NCI-H146 (cell line): ENCODE data around the gene GPR3.
A peak's percentile ranks its signal among the peaks of the same experiment; 100 is the strongest.

Experiments
- DNase-seq: peaks from one replicate; lab custom pipeline; 2025; lab: John Stamatoyannopoulos, UW

Gene GPR3, protein sequence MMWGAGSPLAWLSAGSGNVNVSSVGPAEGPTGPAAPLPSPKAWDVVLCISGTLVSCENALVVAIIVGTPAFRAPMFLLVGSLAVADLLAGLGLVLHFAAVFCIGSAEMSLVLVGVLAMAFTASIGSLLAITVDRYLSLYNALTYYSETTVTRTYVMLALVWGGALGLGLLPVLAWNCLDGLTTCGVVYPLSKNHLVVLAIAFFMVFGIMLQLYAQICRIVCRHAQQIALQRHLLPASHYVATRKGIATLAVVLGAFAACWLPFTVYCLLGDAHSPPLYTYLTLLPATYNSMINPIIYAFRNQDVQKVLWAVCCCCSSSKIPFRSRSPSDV

DNA sequence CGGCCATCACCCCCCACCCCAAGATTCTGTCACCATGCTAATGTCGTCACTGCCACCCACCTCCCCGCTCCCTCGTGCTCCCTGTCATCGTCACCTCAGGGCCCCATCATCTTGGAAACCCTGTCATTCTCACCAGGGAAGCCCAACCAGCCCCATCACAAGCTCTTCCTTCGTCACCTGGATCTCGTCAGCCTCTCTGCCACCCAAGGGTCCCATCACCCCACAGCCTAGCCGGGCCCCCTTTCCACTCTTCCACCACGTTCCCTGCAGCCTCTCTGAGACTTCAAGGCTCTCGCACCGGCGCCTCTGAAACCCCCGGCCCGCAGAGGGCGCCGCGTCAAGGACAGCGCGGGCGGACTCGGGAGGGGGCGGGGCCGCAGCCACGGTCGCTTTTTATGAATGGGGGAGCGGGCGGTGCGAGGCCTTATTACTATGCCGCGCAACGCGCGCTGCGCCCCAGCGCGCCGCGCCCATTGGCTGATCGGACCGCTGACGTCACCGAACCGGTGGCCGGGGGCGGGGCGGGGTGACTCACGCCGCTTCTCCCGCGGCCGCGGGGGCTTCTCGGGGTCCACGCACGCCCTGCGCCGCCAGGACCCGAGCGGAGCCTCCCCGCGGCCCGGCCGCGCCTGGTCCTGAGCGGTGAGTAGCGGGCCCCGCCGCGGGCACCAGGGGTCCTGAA is at the start of gene GPR3:
Gene GPR3 (plus strand): TSS at position 527 of the 682 bp plus-strand sequence. CDS start 1,177 bp downstream, outside the sequence.
- DNase-seq, result peak; percentile 84

DNA sequence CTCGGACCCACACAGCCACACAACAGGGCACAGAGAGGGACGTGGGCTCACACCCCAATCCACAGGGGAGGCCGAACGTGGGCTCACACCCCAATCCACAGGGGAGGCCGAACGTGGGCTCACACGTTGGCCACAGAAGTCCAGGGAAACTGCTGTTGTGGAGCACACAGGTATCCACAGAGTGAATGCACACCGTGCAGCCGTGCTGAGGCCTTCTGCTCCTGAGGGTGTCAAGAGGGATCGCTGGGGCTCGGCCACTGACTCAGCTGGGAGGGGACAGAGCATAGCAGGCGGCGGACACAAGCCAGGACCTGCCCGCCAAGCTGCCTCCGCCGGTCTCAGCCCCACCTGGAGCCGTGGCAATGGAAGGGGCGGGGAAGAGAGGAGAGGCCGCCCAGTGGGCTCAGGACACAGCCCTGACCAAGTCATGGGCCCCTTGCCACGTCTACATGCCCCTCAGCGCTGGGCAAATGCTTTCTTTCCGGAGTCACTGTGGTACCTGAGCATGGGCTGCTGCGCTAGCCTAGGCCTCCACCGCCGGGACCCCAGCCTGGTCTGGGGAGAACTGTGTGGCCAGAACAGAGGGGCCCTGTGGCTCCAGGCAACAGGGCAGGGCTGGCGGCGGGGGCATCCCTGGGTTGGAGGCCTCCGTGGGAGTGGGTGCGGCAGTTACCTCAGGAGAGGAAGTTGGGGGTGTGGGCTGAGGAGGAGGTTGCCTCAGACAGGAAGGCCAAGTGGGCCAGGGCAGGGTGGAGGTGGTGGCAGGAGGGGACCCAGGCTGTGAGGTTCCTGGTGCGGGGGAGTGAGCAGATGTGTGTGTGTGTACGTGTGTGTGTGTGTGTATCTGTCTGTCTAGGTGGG is 49.4 kb upstream of the GPR3 start:
- DNase-seq, result peak; percentile 78

DNA sequence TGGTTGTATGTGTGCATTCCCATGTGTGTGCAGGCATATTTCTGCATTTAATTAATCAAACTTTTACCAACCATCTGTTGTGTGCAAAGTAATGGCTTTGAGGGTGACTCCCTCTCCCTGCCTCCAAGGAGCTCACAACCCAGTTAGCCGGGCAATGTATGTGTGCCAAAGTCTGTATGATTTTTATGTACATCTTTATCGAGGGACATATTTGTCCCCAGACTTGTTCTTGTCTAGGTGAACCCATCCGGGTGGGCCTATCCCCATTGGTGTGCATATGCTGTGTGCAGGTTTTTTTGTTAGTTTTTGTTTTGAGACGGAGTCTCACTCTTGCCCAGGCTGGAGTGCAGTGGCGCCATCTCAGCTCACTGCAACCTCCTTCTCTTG is 48.8 kb upstream of the GPR3 start:
- no peak for DNase-seq

DNA sequence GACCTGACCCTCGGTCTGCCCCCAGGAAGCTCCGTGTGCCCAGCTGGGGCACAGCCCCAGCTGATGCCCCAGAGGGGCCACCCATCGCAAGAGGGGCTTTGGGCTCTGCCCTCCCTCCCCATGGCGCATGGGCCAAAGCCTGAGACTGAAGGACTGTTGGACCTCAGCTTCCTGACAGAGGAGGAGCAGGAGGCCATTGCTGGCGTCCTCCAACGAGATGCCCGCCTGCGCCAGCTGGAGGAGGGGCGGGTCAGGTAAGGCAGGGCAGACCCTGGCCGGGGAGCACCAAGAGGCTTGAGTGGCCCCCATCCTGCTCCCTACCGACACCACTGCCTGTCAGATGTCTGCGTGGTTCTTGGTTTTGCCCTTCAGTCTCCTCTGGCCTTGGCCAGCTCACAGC is 47.1 kb upstream of the GPR3 start:
- DNase-seq, result no peak

DNA sequence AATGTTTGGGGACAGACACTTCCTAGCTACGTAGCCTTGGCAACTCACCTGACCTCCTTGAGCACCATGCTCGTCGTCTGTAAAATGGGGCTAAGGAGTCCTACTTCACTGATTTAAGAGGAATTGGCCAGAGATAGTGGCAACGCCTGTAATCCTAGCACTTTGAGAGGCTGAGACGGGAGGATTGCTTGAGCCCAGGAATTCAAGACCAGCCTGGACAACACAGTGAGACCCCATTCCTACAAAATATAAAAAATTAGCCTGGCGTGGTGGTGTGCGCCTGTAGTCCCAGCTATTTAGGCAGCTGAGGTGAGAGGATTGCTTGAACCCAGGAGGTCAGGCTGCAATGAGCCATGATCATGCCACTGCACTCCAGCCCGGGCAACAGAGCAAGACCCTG is 46.1 kb upstream of the GPR3 start:
- no peak for DNase-seq

DNA sequence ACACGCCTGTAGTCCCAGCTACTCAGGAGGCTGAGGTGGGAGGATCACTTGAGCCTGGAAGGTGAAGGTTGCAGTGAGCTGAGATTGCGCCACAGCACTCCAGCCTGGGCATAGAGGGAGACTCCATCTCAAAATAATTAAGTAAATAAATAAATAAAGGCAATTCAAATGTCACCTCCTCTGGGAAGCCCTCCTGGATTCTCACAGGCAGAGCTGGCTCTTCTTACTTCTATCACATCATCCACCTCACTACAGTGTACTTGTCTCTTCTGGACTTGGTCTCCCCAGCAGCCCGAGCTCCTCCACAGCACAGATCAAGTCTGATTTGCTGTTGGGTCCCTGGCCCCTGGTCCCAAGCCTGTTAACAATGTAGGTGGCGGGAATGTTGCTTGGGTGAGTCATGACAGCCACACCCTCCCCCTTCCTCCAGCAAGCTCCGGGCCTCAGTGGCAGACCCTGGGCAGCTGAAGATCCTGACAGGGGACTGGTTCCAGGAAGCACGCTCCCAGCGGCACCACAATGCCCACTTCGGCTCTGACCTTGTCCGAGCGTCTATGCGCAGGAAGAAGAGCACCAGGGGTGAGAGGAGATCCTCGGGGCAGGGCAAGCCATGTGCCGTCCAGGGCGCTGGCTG is 45.3 kb upstream of the GPR3 start:
- DNase-seq, result no peak

DNA sequence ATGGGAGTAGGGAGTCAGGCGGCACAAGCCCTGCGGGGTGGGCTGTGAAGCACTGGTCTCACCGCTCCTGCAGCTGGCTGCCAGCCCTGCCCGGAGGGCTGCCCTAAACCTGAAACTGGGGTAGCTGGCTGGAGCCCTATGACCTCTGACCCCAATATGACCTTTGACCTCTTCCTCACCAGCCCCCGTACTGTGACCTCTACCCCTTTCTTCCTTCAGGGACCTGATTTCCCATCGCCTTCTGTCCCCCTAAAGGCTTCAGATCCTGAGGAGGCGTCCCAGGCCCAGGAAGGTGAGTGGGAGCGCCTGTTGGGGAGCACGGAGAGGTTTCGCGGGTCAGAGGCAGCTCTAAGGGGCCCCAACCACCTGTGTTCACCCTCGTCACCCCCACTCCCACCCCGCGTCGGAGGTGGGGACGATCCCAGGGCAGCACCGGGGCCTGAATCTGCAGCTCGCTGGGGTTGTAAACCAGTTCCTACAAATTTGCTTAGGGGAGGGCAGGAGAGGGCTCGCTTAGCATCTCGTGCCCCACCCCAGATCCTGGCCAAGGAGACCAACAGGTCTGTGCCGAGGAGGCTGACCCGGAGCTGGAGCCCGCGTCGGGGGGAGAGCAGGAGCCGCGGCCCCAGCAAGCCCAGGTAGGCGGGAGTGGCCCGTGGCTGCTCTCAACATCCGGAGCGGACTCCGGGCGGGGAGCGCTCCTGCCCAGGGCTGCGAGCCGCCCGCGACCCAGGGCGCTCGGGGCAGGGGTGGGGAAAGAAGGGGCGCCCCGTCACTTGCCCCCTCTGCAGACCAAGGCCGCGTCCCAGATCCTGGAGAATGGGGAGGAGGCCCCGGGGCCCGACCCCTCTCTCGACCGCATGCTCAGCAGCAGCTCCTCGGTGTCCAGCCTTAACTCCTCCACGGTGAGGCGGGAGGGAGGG is 43.3 kb upstream of the GPR3 start:
- peak; percentile 75 for DNase-seq

DNA sequence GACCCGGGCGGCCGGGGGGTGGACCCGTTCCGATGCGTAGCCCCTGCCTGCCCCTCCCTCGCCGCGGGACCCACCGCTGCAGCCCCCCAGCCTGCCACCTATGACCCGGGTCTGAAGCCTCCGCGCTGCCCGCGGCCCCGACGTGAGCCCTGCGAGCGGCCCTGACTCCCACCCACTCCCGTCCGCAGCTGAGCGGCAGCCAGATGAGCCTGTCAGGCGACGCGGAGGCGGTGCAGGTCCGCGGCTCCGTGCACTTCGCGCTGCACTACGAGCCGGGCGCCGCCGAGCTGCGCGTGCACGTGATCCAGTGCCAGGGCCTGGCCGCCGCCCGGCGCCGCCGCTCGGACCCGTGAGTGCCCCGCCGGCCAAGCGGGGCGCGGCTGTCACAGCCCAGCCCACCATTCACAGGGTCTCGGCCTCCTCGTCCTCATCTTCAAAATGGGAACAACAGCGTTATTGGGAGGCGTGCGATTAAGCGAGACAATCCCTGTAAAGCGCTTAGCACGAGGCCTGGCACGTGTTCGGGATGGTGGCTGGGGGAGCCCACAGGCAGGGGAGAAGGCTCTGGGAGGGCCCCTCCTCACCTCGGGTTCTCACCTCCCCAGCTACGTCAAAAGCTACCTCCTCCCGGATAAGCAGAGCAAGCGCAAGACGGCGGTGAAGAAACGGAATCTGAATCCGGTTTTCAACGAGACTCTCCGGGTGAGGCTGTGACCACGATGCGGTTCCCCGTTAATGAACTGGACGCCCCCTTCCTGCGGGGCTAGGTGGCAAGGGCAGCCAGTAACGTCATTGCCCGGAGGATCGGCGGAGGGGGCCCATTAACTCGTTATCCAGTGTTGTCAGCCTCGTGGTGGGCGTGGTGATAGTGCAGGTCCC is 42.4 kb upstream of the GPR3 start:
- DNase-seq, result peak; percentile 64

DNA sequence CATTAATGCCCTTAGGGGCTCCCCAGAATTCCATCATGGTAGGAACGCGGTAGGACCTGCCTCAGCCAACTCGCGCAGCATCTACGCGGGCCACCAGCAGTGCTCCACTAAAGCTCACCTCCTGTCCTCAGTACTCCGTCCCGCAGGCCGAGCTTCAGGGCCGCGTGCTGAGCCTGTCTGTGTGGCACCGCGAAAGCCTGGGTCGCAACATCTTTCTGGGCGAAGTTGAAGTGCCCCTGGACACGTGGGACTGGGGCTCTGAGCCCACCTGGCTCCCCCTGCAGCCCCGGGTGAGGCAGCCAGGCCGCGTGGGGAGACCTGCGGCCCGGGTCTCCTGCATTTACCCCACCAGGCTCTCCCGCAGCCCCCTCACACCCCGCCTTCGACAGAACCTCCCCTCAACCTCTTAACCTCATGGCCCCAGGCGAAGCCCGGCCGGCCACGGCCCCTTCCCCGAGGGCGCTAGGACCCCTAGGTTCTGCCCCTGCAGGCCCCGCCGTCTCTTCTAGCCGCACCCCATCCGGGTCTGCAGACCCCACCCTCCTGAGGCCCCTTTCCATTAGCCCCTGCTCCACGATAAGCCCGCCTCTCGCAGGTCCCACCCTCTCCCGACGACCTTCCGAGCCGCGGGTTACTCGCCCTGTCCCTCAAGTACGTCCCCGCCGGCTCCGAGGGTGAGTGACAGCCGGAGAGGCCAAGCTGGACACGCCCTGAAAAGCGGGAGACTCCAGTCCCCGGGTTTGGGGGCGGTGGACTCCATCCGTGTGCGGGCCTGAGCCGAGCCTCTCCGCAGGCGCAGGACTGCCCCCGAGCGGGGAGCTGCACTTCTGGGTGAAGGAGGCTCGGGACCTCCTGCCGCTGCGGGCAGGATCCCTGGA is 41.5 kb upstream of the GPR3 start:
- DNase-seq, result no peak

DNA sequence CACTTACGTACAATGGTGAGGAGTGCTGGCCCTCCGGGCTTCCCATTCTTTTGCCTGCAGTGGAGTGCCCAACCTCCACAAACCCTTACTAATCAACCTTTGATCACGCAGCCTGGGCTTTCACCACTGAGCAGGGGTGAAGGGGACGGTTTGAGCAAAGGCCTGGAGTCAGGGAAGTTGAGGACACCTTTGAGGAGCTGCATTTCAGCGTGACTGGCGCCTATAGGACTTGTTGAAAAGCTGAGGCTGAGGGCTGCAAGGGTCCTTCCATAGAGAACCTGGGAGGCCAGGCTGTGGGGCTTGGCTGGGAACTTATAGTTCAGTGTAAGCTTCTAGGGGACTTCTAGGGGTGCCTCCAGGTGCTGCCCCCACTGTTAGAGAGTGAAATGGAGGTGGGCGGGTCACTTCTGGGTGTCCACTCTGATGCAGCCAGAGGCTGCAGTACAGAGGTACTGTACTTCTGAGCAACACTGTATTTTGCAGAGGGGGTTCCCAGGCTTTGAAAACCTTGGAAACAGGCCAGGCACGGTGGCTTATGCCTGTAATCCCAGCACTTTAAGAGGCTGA is 40.8 kb upstream of the GPR3 start:
- DNase-seq, result no peak

DNA sequence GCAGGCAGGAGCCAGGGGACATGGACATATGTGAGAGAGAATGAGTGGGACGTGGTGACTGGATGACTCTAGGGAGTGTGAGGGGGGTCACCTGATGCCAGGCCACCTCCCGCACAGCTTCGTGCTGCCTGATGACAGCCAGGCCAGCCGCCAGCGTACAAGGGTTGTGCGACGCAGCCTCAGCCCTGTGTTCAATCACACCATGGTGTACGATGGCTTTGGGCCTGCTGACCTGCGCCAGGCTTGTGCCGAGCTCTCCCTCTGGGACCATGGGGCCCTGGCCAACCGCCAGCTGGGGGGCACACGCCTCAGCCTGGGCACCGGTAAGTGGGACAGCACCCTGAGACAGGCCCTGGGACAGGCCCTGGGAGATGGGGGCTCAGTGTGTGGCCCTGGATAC is 39.3 kb upstream of the GPR3 start:
- DNase-seq, result no peak

DNA sequence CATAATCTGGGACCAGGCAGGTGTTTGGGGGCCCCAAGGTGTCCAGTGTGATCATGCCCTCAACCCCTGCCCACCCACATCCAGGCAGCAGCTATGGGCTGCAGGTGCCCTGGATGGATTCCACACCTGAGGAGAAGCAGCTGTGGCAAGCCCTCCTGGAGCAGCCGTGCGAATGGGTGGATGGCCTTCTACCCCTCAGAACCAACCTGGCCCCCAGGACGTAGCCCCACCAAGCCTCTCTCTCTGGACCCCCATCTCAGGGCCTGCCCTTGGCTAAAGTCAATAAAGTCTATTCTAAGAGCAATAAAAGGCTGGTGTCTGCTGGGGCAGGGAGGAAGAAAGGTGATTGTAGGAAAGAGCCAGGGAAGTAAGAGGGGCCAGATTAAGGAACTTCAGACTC is 38.8 kb upstream of the GPR3 start:
- no peak for DNase-seq

DNA sequence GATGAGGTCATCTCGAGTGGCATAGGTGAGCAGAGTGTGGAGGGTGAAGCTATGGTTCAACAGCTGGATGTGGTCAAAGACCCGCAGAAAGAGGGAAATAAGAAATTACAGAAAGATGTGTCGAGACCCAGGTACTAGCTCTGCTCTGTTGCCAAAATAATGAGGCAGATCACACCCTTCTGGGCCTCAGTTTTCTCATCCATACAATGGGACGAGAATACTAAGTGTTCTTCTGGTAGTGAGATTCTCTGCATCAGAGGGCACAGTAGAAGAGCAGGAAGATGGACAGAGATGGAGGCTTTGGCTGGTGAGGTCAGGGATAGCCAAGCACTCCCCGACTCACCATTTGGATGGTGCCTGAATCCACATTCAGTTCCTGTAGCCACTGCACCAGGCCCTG is 36.7 kb upstream of the GPR3 start:
- no peak for DNase-seq

DNA sequence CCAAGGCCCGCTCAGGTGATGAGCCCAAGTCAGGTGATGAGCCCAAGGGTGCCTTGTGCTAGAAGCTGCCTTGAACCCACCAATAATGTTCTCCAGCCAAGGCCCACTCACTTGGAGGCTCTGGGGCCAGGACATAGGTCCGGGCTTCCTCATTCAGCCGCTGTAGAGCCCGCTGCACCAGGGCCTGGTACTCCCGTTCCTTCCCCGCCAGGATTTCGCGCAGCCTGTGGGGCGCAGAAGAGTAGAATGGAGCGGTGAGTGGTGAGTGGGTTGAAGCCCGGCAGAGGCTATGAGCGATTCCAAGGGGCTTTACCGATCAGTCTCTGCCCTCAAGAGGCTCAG is 36.2 kb upstream of the GPR3 start:
- no peak for DNase-seq

DNA sequence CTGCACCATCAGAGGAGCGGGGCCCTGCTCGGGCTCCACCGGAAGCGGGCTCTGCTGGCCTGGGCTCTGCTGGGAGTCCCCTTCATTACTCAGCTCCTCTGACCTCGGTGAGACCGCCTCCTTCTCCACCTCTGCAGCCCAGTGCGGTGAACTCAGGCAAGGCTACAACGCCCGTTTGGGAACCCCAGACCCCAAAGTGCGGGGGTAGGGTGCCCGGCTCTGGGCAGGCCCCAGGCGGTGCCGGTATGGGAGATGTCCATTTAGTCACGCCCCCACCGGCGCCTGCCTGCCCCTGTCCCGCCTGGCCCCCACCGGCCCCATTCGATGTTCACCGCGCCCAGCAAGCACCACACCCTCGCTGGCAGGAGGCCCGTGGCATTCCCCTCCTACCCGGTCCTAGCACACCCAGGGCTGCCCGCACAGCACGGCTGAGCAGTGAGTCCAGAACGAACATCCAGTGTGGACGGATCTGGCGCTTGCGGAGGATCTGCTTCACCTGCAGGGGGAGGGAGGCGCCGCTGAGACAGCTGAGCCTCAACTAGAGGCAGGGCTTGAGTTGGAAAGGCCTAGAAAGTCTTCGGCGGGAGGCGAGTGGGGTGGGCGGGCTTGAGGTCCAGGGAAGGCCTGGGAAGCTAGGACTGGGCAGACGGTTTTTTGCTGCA is 35.7 kb upstream of the GPR3 start:
- no peak for DNase-seq

DNA sequence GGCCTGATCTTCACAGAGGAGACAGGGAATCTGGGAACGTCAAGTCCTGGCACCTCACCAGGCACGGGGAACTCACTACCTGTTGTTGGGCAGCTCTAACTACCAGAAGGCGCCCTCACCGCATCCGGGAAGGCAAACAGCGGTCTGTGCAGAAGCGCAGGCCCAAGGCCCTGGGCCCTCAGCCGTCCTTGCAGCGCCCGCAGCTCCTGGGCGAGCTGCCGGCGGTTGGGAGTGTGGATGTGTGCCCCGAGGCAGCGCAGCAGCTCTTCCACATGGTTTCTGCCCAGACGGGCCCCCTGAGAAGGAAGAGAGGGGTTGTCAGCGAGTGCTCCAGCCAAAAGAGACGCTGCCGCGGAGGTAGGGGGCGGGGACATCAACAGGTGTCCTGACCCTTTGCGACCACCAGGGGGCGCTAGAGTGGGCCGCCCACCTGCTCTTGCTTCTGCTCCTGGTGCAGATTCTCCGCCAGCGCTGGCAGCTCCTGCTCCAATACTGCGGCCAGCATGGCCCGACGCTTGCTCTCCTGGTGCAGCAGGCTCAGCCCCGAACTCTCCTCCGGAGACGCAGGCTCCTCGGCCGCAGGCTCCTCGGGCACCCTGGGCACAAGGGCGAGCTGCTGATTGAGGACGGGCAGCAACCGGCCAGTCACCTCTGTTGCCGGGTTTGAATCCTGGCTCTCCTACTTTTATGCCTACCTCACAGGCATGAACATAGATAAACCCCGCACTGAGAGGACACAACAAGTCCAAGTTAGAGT is 35.0 kb upstream of the GPR3 start:
- DNase-seq, result peak; percentile 29

DNA sequence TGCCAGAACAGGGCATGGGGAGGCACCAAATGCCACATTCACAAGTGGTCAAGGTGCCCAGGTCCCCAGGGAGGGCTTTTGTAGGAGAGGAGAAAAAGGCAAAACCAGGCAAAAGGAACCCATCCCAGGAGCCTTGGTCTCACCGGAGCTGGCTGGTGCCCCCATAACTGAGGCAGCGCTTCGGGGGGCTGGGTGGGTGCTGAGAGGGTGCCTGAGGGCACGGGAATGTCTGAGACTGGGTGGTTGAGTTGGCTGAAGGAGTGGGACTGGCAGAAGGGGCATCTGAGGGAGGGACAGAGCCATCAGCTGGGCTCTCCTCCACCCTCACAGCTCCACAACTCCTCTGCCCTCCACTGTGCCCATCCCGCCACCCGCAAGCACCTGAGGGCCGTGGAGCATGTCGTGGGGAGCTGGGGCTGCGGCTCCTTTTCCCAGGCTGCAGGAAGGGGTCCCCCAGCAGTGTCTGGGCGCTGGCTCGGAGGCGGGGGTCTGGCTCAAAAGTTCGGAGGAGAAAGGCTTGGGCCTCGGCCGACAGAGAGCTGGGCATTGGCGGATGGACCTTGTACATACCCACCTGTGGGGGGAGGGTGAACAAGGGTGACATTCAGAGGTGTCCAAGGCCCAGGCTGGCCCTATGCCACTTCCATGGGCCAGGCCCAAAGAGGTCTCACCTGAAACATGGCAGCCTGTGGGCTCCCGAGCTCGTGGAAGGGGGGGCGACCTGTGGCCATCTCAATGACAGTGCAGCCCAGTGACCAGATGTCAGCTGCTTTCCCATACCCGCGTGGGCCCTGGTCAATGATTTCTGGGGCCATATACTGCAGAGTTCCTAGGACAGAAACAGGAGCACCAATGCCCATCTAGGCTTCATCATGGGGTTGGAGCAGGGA is 34.1 kb upstream of the GPR3 start:
- no peak for DNase-seq
